ENCODE data around the gene SMARCA1. TPM values are rescaled to one million over a fixed set of nuclear protein-coding genes. Genes with fewer than 3 reads are reported as not detected.

Gene SMARCA1
- total RNA-seq, 1 donor from 2014 or later: not detected

- H3K27ac Mint-ChIP-seq: no peak overlapping the region
- H3K27me3 Mint-ChIP-seq: no peaks in the 10 kb centered on the region
- H3K4me1 Mint-ChIP-seq: no peaks in the 10 kb centered on the region
- DNase-seq: no peak
- H3K9me3 Mint-ChIP-seq: no peaks in the 10 kb centered on the region
- no peak overlapping the region for H3K4me3 Mint-ChIP-seq
- no peaks in the 10 kb centered on the region for H3K36me3 Mint-ChIP-seq (ENCODE audit: low read depth)
- intact Hi-C loops (cut with micrococcal nuclease): no loop called here
These were observed 61.4 kb downstream of the SMARCA1 start for GRCh38 chrX:129461801-129462456.

- no peak overlapping the region for H3K27ac Mint-ChIP-seq
- DNase-seq: no peak
- H3K4me3 Mint-ChIP-seq: no peak overlapping the region
- no peaks in the 10 kb centered on the region for H3K27me3 Mint-ChIP-seq
- H3K36me3 Mint-ChIP-seq (ENCODE audit: low read depth): no peaks in the 10 kb centered on the region
- no peaks in the 10 kb centered on the region for H3K4me1 Mint-ChIP-seq
- intact Hi-C loops (cut with micrococcal nuclease): no loop called here
- no peaks in the 10 kb centered on the region for H3K9me3 Mint-ChIP-seq
These were observed 70.8 kb downstream of the SMARCA1 start for GRCh38 chrX:129452523-129452922.

GRCh38 chrX:129450123-129450522 lies 73.2 kb downstream of the SMARCA1 start:
- DNase-seq: no peak
- intact Hi-C loops (cut with micrococcal nuclease): no loop called here
- H3K9me3 Mint-ChIP-seq: no peaks in the 10 kb centered on the region
- no peaks in the 10 kb centered on the region for H3K27me3 Mint-ChIP-seq
- H3K36me3 Mint-ChIP-seq (ENCODE audit: low read depth): no peaks in the 10 kb centered on the region
- no peak overlapping the region for H3K27ac Mint-ChIP-seq
- no peak overlapping the region for H3K4me3 Mint-ChIP-seq
- H3K4me1 Mint-ChIP-seq: no peaks in the 10 kb centered on the region

- no peak overlapping the region for H3K4me3 Mint-ChIP-seq
- intact Hi-C loops (cut with micrococcal nuclease): no loop called here
- H3K4me1 Mint-ChIP-seq: no peaks in the 10 kb centered on the region
- H3K27ac Mint-ChIP-seq: no peak overlapping the region
- H3K9me3 Mint-ChIP-seq: no peaks in the 10 kb centered on the region
- H3K36me3 Mint-ChIP-seq (ENCODE audit: low read depth): no peaks in the 10 kb centered on the region
- no peaks in the 10 kb centered on the region for H3K27me3 Mint-ChIP-seq
- DNase-seq: no peak
These were observed 74.1 kb downstream of the SMARCA1 start for GRCh38 chrX:129449148-129449547.

GRCh38 chrX:129445436-129445835 lies 77.9 kb downstream of the SMARCA1 start:
- H3K4me1 Mint-ChIP-seq: no peaks in the 10 kb centered on the region
- no peak overlapping the region for H3K4me3 Mint-ChIP-seq
- H3K36me3 Mint-ChIP-seq (ENCODE audit: low read depth): no peaks in the 10 kb centered on the region
- intact Hi-C loops (cut with micrococcal nuclease): no loop called here
- no peak overlapping the region for H3K27ac Mint-ChIP-seq
- H3K27me3 Mint-ChIP-seq: no peaks in the 10 kb centered on the region
- no peaks in the 10 kb centered on the region for H3K9me3 Mint-ChIP-seq
- DNase-seq: no peak

GRCh38 chrX:129433945-129434344 lies 89.3 kb downstream of the SMARCA1 start:
- Mint-ChIP-seq H3K27me3 (no peaks in the 10 kb centered on the region), H3K4me3 (no peak overlapping the region), H3K4me1 (no peaks in the 10 kb centered on the region), H3K9me3 (no peaks in the 10 kb centered on the region), H3K36me3 (ENCODE audit: low read depth) (no peaks in the 10 kb centered on the region), H3K27ac (no peak overlapping the region)
- no peak for DNase-seq
- intact Hi-C loops (cut with micrococcal nuclease): no loop called here

GRCh38 chrX:129433461-129433860 lies 89.8 kb downstream of the SMARCA1 start:
- intact Hi-C loops (cut with micrococcal nuclease): no loop called here
- H3K36me3 Mint-ChIP-seq (ENCODE audit: low read depth): no peaks in the 10 kb centered on the region
- no peaks in the 10 kb centered on the region for H3K27me3 Mint-ChIP-seq
- no peaks in the 10 kb centered on the region for H3K9me3 Mint-ChIP-seq
- no peak overlapping the region for H3K27ac Mint-ChIP-seq
- DNase-seq: no peak
- H3K4me1 Mint-ChIP-seq: no peaks in the 10 kb centered on the region
- no peak overlapping the region for H3K4me3 Mint-ChIP-seq

- Mint-ChIP-seq H3K36me3 (ENCODE audit: low read depth) (no peaks in the 10 kb centered on the region), H3K4me3 (no peak overlapping the region), H3K9me3 (no peaks in the 10 kb centered on the region), H3K4me1 (no peaks in the 10 kb centered on the region), H3K27me3 (no peaks in the 10 kb centered on the region), H3K27ac (no peak overlapping the region)
- DNase-seq: no peak
- intact Hi-C loops (cut with micrococcal nuclease): no loop called here
These were observed 96.0 kb downstream of the SMARCA1 start for GRCh38 chrX:129427267-129427666.

- H3K9me3 Mint-ChIP-seq: no peaks in the 10 kb centered on the region
- DNase-seq: no peak
- H3K36me3 Mint-ChIP-seq (ENCODE audit: low read depth): no peaks in the 10 kb centered on the region
- intact Hi-C loops (cut with micrococcal nuclease): no loop called here
- no peaks in the 10 kb centered on the region for H3K27me3 Mint-ChIP-seq
- H3K4me3 Mint-ChIP-seq: no peak overlapping the region
- H3K4me1 Mint-ChIP-seq: no peaks in the 10 kb centered on the region
- no peak overlapping the region for H3K27ac Mint-ChIP-seq
These were observed 100.1 kb downstream of the SMARCA1 start for GRCh38 chrX:129423191-129423590.

- intact Hi-C loops (cut with micrococcal nuclease): no loop called here
- H3K36me3 Mint-ChIP-seq (ENCODE audit: low read depth): no peaks in the 10 kb centered on the region
- no peaks in the 10 kb centered on the region for H3K4me1 Mint-ChIP-seq
- no peak overlapping the region for H3K4me3 Mint-ChIP-seq
- no peaks in the 10 kb centered on the region for H3K27me3 Mint-ChIP-seq
- no peaks in the 10 kb centered on the region for H3K9me3 Mint-ChIP-seq
- no peak for DNase-seq
- no peak overlapping the region for H3K27ac Mint-ChIP-seq
These were observed 118.7 kb downstream of the SMARCA1 start for GRCh38 chrX:129404670-129405008.

- DNase-seq: no peak
- no peaks in the 10 kb centered on the region for H3K4me1 Mint-ChIP-seq
- H3K9me3 Mint-ChIP-seq: no peaks in the 10 kb centered on the region
- H3K27me3 Mint-ChIP-seq: no peaks in the 10 kb centered on the region
- intact Hi-C loops (cut with micrococcal nuclease): no loop called here
- no peak overlapping the region for H3K27ac Mint-ChIP-seq
- no peaks in the 10 kb centered on the region for H3K36me3 Mint-ChIP-seq (ENCODE audit: low read depth)
- H3K4me3 Mint-ChIP-seq: no peak overlapping the region
These were observed 119.2 kb downstream of the SMARCA1 start for GRCh38 chrX:129403974-129404669.

Other genes with a start within 250 kb of the SMARCA1 start
- 3.8 and 4.2 TPM in 2 replicates for gene OCRL, start 16.8 kb upstream of the SMARCA1 start, total RNA-seq
- gene APLN, start 131.5 kb upstream of the SMARCA1 start, total RNA-seq: 0.65 and 0.66 TPM in 2 replicates
- 0.24 and 0.28 TPM in 2 replicates for gene XPNPEP2, start 215.5 kb upstream of the SMARCA1 start, total RNA-seq

All from activated CD4-positive, alpha-beta T cell treated with anti-CD3 and anti-CD28 coated beads, Interleukin-2, amount 10 ng/mL, durations not matched to agents 24 days and 14 days (primary cell).